CD4-positive, alpha-beta T cell (primary cell): ENCODE measurements around the gene KLHL14. TPM values are rescaled to one million over a fixed set of nuclear protein-coding genes. Genes with fewer than 3 reads are reported as not detected.

Source experiments
- ATAC-seq: fragments of 200-7000 bp; cut with Tn5 transposase; one replicate; pipeline ENCODE4 v1.10.0; 2022; ENCODE audit warnings: mild to moderate bottlenecking; ENCODE audit not compliant: poor library complexity
- CTCF ChIA-PET: fragments of 350-600 bp; sonication (Branson Sonifier 250); formaldehyde crosslinking; loops from one replicate; lab custom pipeline; 2021; ENCODE audit warnings: antibody characterized with exemption, inconsistent platforms; lab: Charles Lee
- POLR2A ChIA-PET: fragments of 350-600 bp; sonication (Branson Sonifier 250); formaldehyde crosslinking; loops from one replicate; lab custom pipeline; 2021; ENCODE audit warnings: antibody characterized with exemption, inconsistent platforms; lab: Charles Lee
- DNase-seq, 14 experiments: peaks; one replicate each; pipeline ENCODE4 v3.0.0-alpha.2; 2013 to 2020; ENCODE audit warnings: mixed read lengths in 2 of 14
- H3K27ac ChIP-seq, 2 donors: one replicate each; pipeline versions ENCODE4 v1.5.1 to v1.7.0; 2013; ENCODE audit warnings: low read length in 2 of 2, low read depth in 1 of 2, mild to moderate bottlenecking in 1 of 2
- H3K27me3 ChIP-seq, 2 experiments: 1 replicate in 1 of 2; 2 replicates in 1 of 2; pipeline versions ENCODE4 v1.6.1 to v1.7.0; 2013; ENCODE audit warnings: low read length in 2 of 2, control low read depth in 1 of 2, mild to moderate bottlenecking in 1 of 2, moderate library complexity in 1 of 2; ENCODE audit not compliant: insufficient read depth in 2 of 2, control insufficient read depth in 1 of 2
- H3K36me3 ChIP-seq: one replicate; pipeline ENCODE4 v1.6.1; 2013; ENCODE audit warnings: low read length, control low read depth; ENCODE audit not compliant: insufficient read depth
- H3K4me1 ChIP-seq: one replicate; pipeline ENCODE4 v1.6.1; 2013; ENCODE audit warnings: low read length, control low read depth; ENCODE audit not compliant: insufficient read depth
- H3K4me3 ChIP-seq: one replicate; pipeline ENCODE4 v1.5.1; 2013; ENCODE audit warnings: mild to moderate bottlenecking, low read length, moderate library complexity
- H3K9me3 ChIP-seq, 2 experiments: 1 replicate in 1 of 2; 2 replicates in 1 of 2; pipeline versions ENCODE4 v1.6.1 to v1.7.0; 2013; ENCODE audit warnings: low read length in 2 of 2, mild to moderate bottlenecking in 2 of 2, control low read depth in 1 of 2, moderate library complexity in 1 of 2; ENCODE audit not compliant: control insufficient read depth in 1 of 2, insufficient read depth in 1 of 2
- H3K27ac Mint-ChIP-seq: one replicate; pipeline ENCODE4 v1.8.0; 2020; ENCODE audit warnings: mixed read lengths
- H3K27me3 Mint-ChIP-seq: one replicate; pipeline ENCODE4 v1.8.0; 2021; ENCODE audit warnings: mixed read lengths
- H3K36me3 Mint-ChIP-seq: one replicate; pipeline ENCODE4 v1.8.0; 2021; ENCODE audit warnings: low read depth, mixed read lengths
- H3K4me1 Mint-ChIP-seq: one replicate; pipeline ENCODE4 v1.8.0; 2021; ENCODE audit warnings: low read depth, mixed read lengths
- H3K4me3 Mint-ChIP-seq: one replicate; pipeline ENCODE4 v1.8.0; 2020; ENCODE audit warnings: mild to moderate bottlenecking, mixed read lengths
- H3K9me3 Mint-ChIP-seq: one replicate; pipeline ENCODE4 v1.8.0; 2020; ENCODE audit warnings: mixed read lengths
- CTCF ChIP-seq: fragments of 200-600 bp; IDR thresholded peaks from one replicate; pipeline ENCODE4 v1.8.0; 2022; ENCODE audit warnings: antibody characterized with exemption, mild to moderate bottlenecking
- intact Hi-C, 2 experiments: fragments of 100-400 bp; cut with DNase I in 1 of 2; cut with micrococcal nuclease in 1 of 2; formaldehyde crosslinking; loops; one replicate each; pipeline versions ENCODE4 v1.15.1 to v1.9.0; 2023 to 2025; cut with DNase I, micrococcal nuclease
- total RNA-seq, 174 experiments: library from RNA in 2 of 174; stranded (reverse) in 2 of 174; gene quantifications; one replicate each; pipeline ENCODE4 v1.2.3 and lab custom pipeline; 2021 to 2026

The KLHL14 gene
- total RNA-seq, 2 experiments from 2014 or later: not detected

GRCh38 chr18:32769071-32769585 is 3.7 kb downstream of the KLHL14 start:
- Mint-ChIP-seq H3K27me3 (peaks cover 73% of the 10 kb centered on the region), H3K36me3 (no peaks in the 10 kb centered on the region), H3K9me3 (no peaks in the 10 kb centered on the region), H3K4me3 (no peak overlapping the region), H3K4me1 (peaks cover 7% of the 10 kb centered on the region), H3K27ac (no peak overlapping the region)
- Histone ChIP-seq H3K4me3 (no peak overlapping the region), H3K36me3 (no peaks in the 10 kb centered on the region), H3K9me3 (peaks cover 0 to 21% of the 10 kb centered on the region in 2 experiments), H3K4me1 (peaks cover 17% of the 10 kb centered on the region), H3K27me3 (peaks cover 38 to 45% of the 10 kb centered on the region in 2 experiments), H3K27ac (no peak overlapping the region)
- POLR2A ChIA-PET: no interaction called here
- ATAC-seq (no peak), DNase-seq (no peak)
- no peak for TF ChIP-seq CTCF
- CTCF ChIA-PET: no interaction called here
- intact Hi-C loops: no loop called here

- H3K27me3 ChIP-seq: peaks cover 28 to 33% of the 10 kb centered on the region in 2 experiments
- Mint-ChIP-seq H3K27me3 (peaks cover 55% of the 10 kb centered on the region), H3K27ac (no peak overlapping the region), H3K9me3 (no peaks in the 10 kb centered on the region), H3K4me3 (no peak overlapping the region), H3K36me3 (no peaks in the 10 kb centered on the region), H3K4me1 (peaks cover 2% of the 10 kb centered on the region)
- no peak overlapping the region for H3K4me3 ChIP-seq
- DNase-seq (no peak), ATAC-seq (no peak)
- H3K9me3 ChIP-seq: peaks cover 0 to 21% of the 10 kb centered on the region in 2 experiments
- H3K27ac ChIP-seq: no peak overlapping the region
- TF ChIP-seq CTCF: no peak
- POLR2A ChIA-PET: no interaction called here
- intact Hi-C loops: no loop called here
- H3K36me3 ChIP-seq: no peaks in the 10 kb centered on the region
- peaks cover 17% of the 10 kb centered on the region for H3K4me1 ChIP-seq
- CTCF ChIA-PET: no interaction called here
Observed at GRCh38 chr18:32767400-32767799, 5.4 kb downstream of the KLHL14 start.

- Mint-ChIP-seq H3K9me3 (no peaks in the 10 kb centered on the region), H3K4me3 (no peak overlapping the region), H3K27me3 (peaks cover 42% of the 10 kb centered on the region), H3K27ac (no peak overlapping the region), H3K36me3 (no peaks in the 10 kb centered on the region), H3K4me1 (no peaks in the 10 kb centered on the region)
- no peak for TF ChIP-seq CTCF
- H3K4me3 ChIP-seq: no peak overlapping the region
- H3K36me3 ChIP-seq: no peaks in the 10 kb centered on the region
- H3K4me1 ChIP-seq: peaks cover under 1% of the 10 kb centered on the region
- peaks cover 0 to 3% of the 10 kb centered on the region in 2 experiments for H3K9me3 ChIP-seq
- ChIA-PET POLR2A (no interaction called here), CTCF (no interaction called here)
- H3K27me3 ChIP-seq: peaks cover 12 to 17% of the 10 kb centered on the region in 2 experiments
- ATAC-seq (no peak), DNase-seq (no peak)
- intact Hi-C loops: no loop called here
- H3K27ac ChIP-seq: no peak overlapping the region
Observed at GRCh38 chr18:32764611-32765244, 8.1 kb downstream of the KLHL14 start.
